ENCODE measurements around the gene PPM1N.

DNA sequence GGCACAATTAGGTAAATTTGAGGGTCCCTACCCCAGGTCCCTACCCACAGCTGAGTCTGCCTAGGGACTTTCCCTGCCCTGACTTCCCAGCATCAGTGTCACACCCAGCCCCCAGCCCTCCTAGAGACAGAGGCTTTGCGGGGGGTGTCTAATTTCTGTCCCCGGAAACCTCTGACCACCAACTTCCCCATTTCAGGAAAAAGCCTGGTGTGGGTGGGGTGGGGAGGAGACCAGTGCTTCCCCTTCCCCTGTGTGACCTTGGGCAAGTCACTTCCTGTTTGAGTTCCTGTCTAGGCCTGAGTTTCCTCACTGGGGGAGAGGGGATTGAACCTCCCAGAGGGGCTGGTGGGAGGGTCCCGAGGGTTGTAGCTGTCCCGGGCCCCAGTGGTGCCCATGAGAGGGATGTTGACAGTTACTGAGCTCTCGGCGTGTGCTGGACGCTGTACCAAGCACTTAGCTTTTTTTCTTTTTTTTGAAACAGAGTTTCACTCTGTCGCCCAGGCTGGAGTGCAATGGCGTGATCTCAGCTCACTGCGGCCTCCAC is 16.9 kb downstream of the PPM1N start:
- TF ChIP-seq NPAS2 (CRISPR knock-in tag; IDR thresholded peaks at IDR 0.05; ENCODE audit: borderline replicate concordance) (no peak), RAD21 (conservative IDR thresholded peaks at IDR 0.05 in 1 of 2, IDR thresholded peaks at IDR 0.05 in 1 of 2) (no peak)
- TF ChIP-seq, protein P1, sequence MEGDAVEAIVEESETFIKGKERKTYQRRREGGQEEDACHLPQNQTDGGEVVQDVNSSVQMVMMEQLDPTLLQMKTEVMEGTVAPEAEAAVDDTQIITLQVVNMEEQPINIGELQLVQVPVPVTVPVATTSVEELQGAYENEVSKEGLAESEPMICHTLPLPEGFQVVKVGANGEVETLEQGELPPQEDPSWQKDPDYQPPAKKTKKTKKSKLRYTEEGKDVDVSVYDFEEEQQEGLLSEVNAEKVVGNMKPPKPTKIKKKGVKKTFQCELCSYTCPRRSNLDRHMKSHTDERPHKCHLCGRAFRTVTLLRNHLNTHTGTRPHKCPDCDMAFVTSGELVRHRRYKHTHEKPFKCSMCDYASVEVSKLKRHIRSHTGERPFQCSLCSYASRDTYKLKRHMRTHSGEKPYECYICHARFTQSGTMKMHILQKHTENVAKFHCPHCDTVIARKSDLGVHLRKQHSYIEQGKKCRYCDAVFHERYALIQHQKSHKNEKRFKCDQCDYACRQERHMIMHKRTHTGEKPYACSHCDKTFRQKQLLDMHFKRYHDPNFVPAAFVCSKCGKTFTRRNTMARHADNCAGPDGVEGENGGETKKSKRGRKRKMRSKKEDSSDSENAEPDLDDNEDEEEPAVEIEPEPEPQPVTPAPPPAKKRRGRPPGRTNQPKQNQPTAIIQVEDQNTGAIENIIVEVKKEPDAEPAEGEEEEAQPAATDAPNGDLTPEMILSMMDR (IDR thresholded peaks at IDR 0.05): no peak
- TF ChIP-seq, protein P2, sequence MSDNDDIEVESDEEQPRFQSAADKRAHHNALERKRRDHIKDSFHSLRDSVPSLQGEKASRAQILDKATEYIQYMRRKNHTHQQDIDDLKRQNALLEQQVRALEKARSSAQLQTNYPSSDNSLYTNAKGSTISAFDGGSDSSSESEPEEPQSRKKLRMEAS (IDR thresholded peaks at IDR 0.05): no peak
- TF ChIP-seq, protein P3, sequence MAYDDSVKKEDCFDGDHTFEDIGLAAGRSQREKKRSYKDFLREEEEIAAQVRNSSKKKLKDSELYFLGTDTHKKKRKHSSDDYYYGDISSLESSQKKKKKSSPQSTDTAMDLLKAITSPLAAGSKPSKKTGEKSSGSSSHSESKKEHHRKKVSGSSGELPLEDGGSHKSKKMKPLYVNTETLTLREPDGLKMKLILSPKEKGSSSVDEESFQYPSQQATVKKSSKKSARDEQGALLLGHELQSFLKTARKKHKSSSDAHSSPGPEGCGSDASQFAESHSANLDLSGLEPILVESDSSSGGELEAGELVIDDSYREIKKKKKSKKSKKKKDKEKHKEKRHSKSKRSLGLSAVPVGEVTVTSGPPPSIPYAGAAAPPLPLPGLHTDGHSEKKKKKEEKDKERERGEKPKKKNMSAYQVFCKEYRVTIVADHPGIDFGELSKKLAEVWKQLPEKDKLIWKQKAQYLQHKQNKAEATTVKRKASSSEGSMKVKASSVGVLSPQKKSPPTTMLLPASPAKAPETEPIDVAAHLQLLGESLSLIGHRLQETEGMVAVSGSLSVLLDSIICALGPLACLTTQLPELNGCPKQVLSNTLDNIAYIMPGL (CRISPR knock-in tag; IDR thresholded peaks at IDR 0.05; ENCODE audit: borderline replicate concordance): no peak
